ENCODE results near the gene SECTM1.

GRCh38 chr17:82374626-82375331 is 41.2 kb upstream of the SECTM1 start:
- TF ChIP-seq CTCF (IDR thresholded peaks at IDR 0.05; ENCODE audit: insufficient read depth, low read length, poor library complexity, severe bottlenecking) (no peak), EZH2phosphoT487 (conservative IDR thresholded peaks at IDR 0.05; ENCODE audit: low read length) (no peak)
